ENCODE data around the gene MFSD6.

The MFSD6 gene

GRCh38 chr2:190534310-190535120 is 126.4 kb downstream of the MFSD6 start, which contains the start of gene NEMP2:
NEMP2 (minus strand) TSS chr2:190534722; CDS start chr2:190534655, 67 bp downstream.
- peak; percentile 78 to 97 (median 92) for DNase-seq

GRCh38 chr2:190535121-190535439 is 126.9 kb downstream of the MFSD6 start:
- DNase-seq = no peak

- peak in 1 of 3 experiments; percentile 51 for DNase-seq
Measured at GRCh38 chr2:190535586-190535985, 127.4 kb downstream of the MFSD6 start.

GRCh38 chr2:190537765-190538164 is 129.6 kb downstream of the MFSD6 start:
- no peak for DNase-seq

- no peak for DNase-seq
Measured at GRCh38 chr2:190538201-190538600, 130.0 kb downstream of the MFSD6 start.

- peak in 2 of 3 experiments; percentile 25 to 27 for DNase-seq
Measured at GRCh38 chr2:190540048-190540447, 131.9 kb downstream of the MFSD6 start.

GRCh38 chr2:190545093-190545492 is 136.9 kb downstream of the MFSD6 start:
- DNase-seq = no peak

- DNase-seq = no peak
Measured at GRCh38 chr2:190545555-190546385, 137.6 kb downstream of the MFSD6 start.

- DNase-seq = no peak
Measured at GRCh38 chr2:190546734-190547133, 138.6 kb downstream of the MFSD6 start.

- no peak for DNase-seq
Measured at GRCh38 chr2:190547886-190548285, 139.7 kb downstream of the MFSD6 start.

- DNase-seq = no peak
Measured at GRCh38 chr2:190550137-190550536, 142.0 kb downstream of the MFSD6 start.
